HG02610 (cell line): Measurements from ENCODE around the gene ZNF786.
"Not testable (repeated sequence)": the region's sequence is repeated elsewhere in the genome, so short reads cannot be mapped to it uniquely, and the experiment has no call there.

Experiments used
- ATAC-seq: cut with Tn5 transposase; IDR thresholded peaks from one replicate; pipeline ENCODE4 v1.9.1; 2021; ENCODE audit warnings: mild to moderate bottlenecking, moderate library complexity; ENCODE audit not compliant: unreplicated experiment

The ZNF786 gene

DNA sequence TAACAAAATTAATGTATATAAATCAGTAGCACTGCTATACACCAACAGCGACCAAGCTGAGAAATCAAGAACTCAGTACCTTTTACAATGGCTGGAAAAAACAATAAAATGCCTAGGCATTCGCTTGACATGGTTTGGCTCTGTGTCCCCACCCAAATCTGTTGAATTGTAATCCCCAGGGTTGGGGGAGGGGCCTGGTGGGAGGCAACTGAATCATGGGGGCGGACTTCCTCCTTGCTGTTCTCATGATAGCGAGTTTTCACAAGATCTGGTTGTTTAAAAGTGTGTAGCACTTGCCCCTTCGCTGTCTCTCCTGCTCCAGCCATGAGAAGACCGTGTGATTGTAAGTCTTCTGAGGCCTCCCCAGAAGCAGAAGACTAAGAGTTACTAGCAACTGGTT is 8.6 kb downstream of the ZNF786 start:
- no peak for ATAC-seq

DNA sequence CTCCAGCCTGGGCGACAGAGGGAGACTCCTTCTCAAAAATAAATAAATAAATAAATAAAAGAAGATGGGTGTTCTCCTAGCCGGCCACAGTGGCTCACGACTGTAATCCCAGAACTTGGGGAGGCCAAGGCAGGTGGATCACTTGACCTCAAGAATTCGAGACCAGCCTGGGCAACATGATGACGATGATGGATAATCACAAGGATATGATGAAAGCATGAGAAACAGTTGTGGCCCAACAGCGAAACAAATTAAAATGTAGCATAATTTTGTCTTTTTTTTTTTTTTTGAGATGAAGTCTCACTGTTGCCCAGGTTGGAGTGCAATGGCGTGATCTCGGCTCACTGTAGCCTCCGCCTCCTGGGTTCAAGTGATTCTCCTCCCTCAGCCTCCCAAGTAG is 12.9 kb downstream of the ZNF786 start:
- ATAC-seq, result no peak

DNA sequence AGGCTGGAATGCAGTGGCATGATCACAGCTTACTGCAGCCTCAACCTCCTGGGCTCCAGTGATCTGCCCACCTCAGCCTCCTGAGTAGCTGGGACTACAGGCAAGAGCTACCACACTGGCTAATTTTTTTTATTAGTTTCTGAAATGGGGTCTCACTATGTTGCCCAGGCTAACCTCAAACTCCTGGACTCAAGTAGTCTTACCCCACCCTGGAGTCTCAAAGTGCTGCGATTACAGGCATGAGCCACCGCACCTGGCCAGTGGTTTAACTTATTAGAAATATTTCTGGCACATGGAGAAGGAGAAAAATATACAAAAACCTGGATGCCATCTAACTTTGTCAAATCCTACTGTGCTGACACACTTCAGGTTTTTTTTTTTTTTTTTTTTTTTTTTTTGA is 15.2 kb downstream of the ZNF786 start:
- ATAC-seq, result no peak

DNA sequence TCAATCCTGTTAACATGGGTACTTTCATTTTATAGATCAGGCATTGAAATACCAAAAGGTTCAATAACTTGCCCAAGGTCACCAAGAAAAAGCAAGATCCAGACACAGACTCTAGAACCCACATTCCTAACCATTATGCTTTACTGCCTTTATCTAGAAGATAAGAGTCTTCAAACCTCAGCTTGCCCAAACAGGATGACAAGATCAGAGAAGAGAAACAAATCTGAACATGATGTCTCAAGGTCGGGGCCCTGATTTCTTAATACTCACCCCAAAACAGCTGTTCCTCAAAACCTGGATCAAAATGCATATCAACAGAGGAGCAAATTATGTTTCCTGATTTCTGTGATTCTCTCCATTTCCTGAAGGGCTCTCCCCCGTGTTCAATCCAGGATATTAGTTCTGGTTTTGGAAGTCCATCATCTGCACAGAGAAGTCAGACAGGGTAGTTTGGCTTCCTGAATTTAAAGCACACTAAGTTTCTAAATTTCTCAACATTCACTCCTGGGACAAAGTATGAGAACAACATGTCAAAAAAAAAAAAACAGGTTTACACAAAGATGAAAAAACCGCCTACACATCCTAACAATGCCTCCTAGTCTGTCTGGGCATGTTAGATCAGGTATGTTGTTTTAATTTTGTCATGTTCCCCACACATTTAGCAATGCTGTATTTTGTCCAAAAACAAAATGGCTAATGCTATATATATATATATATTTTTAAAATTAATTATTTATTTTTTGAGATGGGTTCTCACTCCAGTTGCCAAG is 16.2 kb downstream of the ZNF786 start:
- ATAC-seq, result no peak

DNA sequence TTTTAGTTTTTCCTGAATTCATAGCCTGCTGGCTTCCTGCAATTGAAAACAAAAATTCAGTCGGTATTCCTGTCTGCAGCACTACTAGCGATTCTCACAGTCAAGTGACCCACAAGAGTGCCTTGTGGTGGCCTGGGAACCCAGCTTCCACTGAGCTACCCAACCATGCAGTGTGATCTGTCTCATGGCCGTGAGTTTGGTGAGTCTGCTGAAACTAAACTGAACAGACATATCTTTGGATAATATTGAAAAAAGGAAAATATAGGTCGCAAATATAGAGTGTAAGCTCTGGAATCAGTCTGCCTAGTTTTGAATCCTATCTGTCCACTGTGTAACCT is 18.1 kb downstream of the ZNF786 start:
- no peak for ATAC-seq

GRCh38 chr7:149071641-149072437 is 18.7 kb downstream of the ZNF786 start:
- ATAC-seq, result no peak

- no peak for ATAC-seq
These were observed 19.3 kb downstream of the ZNF786 start for GRCh38 chr7:149071182-149071635.

DNA sequence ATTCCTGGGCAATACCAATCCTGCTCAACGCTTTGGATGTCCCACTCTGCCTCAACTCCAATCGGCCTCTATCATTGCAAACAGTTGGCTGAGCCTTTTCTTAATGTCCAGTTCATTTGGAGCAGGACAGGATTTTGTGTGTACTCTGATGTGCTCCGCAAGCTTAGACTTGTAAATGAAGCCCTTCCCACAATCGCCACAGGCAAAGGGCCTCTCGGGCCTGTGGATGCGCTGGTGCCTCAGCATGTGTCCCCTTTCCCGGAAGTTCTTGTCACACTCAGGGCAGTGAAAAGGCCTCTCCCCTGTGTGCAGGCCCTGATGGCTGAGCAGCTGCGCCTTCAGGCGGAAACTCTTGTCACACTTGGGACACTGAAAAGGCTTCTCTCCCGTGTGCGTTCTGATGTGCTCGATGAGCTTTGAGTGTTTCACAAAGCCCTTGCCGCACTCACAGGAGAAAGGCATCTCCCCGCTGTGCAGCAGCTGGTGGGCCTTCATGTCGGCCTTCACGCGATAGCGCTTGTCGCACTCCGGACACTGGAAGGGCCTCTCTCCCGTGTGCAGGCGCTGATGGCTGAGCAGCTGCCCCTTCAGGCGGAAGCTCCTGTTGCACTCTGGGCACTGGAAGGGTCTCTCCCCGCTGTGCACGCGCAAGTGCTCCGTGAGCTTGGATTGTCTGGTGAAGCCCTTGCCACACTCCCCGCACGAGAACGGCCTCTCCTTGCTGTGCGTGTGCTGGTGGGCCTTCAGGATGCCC is 20.0 kb downstream of the ZNF786 start:
- ATAC-seq, result no peak

- no peak for ATAC-seq
These were observed 22.6 kb downstream of the ZNF786 start for GRCh38 chr7:149067869-149068268.

DNA sequence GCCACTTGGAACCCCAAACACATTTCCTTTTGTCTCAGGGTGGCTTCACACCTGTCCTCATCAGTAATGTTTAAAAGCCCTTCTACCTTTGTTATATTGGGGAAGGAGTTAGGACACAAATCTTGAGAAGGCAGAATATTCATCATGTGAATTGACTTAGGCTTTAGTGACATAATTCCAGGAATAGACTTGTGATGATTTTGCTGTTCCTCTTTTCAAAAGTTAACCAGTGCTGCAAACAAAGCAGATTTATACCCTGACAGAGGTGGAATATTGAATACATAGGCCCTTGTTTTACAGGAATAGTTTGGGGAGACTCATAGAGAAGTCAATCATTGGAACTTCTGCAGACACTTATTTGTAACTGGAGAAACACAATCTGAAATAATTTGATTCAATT is 27.0 kb downstream of the ZNF786 start:
- ATAC-seq, result no peak

- not testable (repeated sequence) for ATAC-seq
These were observed 28.2 kb downstream of the ZNF786 start for GRCh38 chr7:149062217-149062899.

- no peak for ATAC-seq
These were observed 30.4 kb downstream of the ZNF786 start for GRCh38 chr7:149060156-149060555.

GRCh38 chr7:149053885-149054284 is 36.6 kb downstream of the ZNF786 start:
- ATAC-seq, result no peak

DNA sequence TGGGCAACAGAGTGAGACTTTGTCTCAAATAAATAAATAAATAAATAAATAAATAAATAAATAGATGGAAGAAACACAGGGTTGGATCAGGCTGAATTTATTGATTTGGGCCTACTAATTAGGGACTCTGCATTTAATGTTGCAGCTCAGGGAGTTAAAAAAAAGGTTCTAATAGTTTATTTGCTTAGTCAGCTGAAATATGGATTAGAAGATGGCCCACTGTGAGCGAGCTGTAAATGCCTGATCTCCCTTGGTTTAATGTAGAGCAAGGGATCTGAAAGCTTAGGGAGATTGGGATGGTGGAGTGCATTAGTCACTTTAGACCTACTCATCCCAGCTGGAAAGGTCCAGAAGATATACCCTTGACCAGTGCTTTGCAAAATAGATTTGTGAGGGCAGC is 37.1 kb downstream of the ZNF786 start:
- no peak for ATAC-seq

- no peak for ATAC-seq
These were observed 39.6 kb downstream of the ZNF786 start for GRCh38 chr7:149050941-149051340.

- no peak for ATAC-seq
These were observed 41.7 kb downstream of the ZNF786 start for GRCh38 chr7:149048805-149049204.

DNA sequence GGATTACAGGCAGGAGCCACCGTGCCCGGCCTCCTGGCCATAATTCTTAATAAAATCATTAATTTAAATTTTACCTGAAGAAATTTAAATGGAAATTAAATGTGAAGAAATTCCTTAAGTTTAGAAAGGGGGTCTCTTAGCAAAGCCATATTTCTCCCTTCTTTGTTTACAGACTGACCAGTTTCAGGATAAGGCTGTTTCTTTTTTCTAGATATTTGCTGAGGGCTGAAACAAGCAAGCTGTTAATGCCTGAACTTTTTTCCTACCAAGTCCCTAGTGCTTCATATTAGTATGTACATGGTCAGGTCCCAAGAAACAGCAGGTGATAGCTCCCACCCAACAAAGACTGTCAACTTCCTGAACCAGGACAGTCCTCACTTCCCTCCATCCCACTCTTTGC is 44.1 kb downstream of the ZNF786 start:
- no peak for ATAC-seq

DNA sequence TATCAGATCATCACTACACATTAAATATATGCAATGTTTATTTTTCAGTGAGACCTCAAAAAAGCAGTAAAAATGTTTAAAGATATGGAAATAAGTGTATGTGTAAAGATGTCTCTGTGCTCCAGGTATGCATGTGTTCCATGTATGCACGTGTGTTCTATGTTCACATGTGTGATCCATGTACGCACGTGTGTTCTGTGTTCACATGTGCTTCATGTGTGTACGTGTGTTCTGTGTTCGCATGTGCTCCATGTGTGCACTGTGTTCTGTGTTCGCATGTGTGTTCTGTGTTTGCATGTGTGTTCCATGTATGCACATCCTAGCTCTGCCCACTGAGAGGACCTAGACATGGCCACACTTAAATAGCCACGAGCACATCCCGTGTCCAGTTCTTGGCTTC is 46.6 kb downstream of the ZNF786 start:
- ATAC-seq, result no peak

GRCh38 chr7:149041350-149041749 is 49.2 kb downstream of the ZNF786 start:
- ATAC-seq, result no peak

- not testable (repeated sequence) for ATAC-seq
These were observed 51.9 kb downstream of the ZNF786 start for GRCh38 chr7:149038641-149039040.

GRCh38 chr7:149036676-149037075 is 53.8 kb downstream of the ZNF786 start:
- no peak for ATAC-seq
